ENCODE results near the gene CSGALNACT2.

CSGALNACT2 gene

DNA sequence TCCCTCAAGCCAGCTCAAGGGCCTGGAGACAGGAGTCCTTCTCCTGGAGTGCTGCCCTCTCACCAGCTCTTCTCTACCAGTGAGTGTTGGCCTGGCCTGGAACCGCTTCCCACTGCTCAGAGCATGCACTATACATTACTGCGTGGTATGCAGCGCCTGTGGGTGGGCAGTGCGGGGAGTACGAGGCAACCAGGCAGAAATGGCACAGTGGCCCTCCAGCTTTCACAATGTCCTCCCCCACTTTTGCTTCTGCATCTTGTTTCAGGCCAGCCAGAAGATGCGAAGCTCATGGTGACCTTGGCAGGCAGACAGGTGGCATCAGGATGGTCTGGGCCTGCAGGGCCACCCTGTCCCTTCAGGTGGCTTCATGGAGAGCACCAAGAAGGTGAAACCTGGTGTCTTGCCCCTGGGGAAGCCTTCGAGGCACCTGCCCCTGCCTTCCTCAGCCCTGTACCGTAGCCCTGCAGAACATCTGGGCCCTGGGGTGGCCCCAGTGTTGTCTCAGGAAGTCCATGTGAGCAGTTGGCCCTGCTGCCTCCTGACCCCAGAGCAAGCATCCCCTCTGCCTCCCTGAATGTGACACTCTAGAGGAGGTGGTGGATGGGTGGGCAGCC is 92.8 kb downstream of the CSGALNACT2 start:
- peak in 1 of 2 experiments; percentile 19 for DNase-seq

- DNase-seq = peak; percentile 27 to 43
Measured at GRCh38 chr10:43231523-43232078, 93.4 kb downstream of the CSGALNACT2 start.

GRCh38 chr10:43233601-43234430 is 95.6 kb downstream of the CSGALNACT2 start:
- peak in 1 of 2 experiments; percentile 14 for DNase-seq

DNA sequence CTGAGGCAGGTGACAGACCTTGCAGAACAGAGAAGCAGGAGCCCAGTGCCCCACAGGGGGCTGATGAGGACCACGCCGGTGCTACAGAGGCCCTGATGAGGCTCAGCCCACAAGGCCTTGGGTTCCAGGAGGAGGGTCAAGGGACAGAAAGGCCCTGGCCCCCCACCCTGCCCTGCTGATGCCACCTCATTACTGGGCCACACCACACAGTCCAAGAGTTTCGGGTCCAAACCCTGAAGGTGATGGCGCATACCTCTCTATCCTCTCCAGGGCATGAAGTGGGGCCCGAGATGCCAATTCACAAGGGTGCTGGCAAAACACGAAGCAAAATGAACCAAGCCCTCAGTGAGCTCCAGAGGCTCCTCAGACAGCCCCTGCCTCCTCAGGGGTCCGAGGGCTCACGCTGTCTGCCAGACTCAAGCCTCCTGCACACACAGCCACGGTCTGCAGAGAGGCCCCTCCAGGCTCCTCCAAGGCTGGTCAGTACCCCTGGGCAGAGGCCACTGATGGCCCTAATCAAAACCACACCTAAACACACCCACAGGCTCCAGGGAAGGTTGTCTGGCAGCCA is 96.3 kb downstream of the CSGALNACT2 start:
- DNase-seq = peak in 1 of 2 experiments; percentile 4
